Measurements from ENCODE around the gene FTHL17. TPM values are rescaled to one million over a fixed set of nuclear protein-coding genes. Genes with fewer than 3 reads are reported as not detected.

The FTHL17 gene
- total RNA-seq, 2 donors from 2014 or later: not detected

DNA sequence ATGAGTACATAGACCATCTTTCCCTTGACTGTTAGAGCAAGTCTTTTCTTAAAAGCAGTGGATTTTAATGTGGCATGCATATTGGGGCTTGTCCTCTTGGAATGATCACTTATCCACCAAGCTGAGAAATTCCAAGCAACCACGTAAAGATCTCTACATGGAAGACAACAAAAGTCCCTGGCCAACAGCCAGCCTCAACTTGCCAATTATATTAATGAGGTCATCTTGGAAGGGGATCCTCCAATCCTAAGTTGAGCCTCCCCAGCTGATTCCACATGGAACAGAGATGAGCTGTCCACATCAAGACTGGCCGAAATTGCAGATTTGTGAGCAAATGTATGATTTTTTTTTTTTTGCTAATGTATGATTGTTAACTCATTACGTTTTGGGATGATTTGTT, 20.6 kb upstream of the FTHL17 start:
- DNase-seq (ENCODE audit: low spot score): no peak
- TF ChIP-seq, protein P1, sequence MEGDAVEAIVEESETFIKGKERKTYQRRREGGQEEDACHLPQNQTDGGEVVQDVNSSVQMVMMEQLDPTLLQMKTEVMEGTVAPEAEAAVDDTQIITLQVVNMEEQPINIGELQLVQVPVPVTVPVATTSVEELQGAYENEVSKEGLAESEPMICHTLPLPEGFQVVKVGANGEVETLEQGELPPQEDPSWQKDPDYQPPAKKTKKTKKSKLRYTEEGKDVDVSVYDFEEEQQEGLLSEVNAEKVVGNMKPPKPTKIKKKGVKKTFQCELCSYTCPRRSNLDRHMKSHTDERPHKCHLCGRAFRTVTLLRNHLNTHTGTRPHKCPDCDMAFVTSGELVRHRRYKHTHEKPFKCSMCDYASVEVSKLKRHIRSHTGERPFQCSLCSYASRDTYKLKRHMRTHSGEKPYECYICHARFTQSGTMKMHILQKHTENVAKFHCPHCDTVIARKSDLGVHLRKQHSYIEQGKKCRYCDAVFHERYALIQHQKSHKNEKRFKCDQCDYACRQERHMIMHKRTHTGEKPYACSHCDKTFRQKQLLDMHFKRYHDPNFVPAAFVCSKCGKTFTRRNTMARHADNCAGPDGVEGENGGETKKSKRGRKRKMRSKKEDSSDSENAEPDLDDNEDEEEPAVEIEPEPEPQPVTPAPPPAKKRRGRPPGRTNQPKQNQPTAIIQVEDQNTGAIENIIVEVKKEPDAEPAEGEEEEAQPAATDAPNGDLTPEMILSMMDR (IDR thresholded peaks at IDR 0.05): no peak
- no peak overlapping the region for H3K27ac ChIP-seq
- no peaks in the 10 kb centered on the region for H3K27me3 ChIP-seq (replicated peaks; ENCODE audit: insufficient read depth)
- ATAC-seq (ENCODE audit: insufficient number of reproducible peaks, low FRiP score, low read depth): no peak
- H3K4me1 ChIP-seq (ENCODE audit: control insufficient read depth in 1 of 2, low read depth in 2 of 2): no peaks in the 10 kb centered on the region
- no peak overlapping the region for H3K4me3 ChIP-seq
- no peaks in the 10 kb centered on the region for H3K36me3 ChIP-seq
- H3K9me3 ChIP-seq: no peaks in the 10 kb centered on the region

DNA sequence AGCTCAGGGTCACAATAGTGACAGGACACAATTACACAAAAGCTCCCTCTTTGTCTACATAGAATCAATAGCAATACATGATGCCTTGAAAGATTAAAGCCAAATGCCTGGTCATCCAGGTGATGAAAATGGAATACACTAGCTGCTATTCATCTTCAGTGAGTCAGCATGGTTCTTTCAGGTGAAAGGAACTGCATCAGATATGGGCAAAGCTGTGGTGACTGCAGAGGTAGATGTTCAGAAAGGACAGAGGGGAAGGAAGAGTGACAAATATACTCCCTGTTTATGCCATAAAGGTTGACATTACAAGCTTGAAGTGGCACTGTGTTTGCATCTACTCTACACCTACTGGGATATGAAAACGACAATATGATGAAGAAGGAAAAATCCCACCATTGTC, 20.0 kb upstream of the FTHL17 start:
- no peaks in the 10 kb centered on the region for H3K9me3 ChIP-seq
- no peak overlapping the region for H3K27ac ChIP-seq
- TF ChIP-seq, protein P1 (IDR thresholded peaks at IDR 0.05): no peak
- DNase-seq (ENCODE audit: low spot score) (no peak), ATAC-seq (ENCODE audit: insufficient number of reproducible peaks, low FRiP score, low read depth) (no peak)
- H3K36me3 ChIP-seq: no peaks in the 10 kb centered on the region
- H3K4me1 ChIP-seq (ENCODE audit: control insufficient read depth in 1 of 2, low read depth in 2 of 2): no peaks in the 10 kb centered on the region
- H3K27me3 ChIP-seq (replicated peaks; ENCODE audit: insufficient read depth): no peaks in the 10 kb centered on the region
- no peak overlapping the region for H3K4me3 ChIP-seq

DNA sequence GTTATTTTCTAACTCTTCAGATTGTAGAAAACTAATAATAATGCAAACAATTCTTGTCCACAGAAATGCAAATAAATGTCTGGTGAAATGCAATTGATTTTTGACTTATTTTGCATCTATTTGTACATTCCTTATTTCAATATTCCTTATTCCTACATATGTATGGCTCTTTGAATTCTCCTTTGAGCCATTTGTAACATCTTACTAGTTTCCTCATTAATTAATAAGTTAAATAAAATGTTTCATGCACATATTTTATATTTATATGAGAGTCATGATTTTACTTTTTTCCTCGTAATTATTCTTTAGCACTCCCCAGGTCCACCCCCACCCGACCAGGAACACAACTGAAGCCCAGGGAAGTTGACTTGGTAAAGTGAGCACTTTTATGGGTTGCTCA, 2.7 kb upstream of the FTHL17 start:
- H3K27ac ChIP-seq: no peak overlapping the region
- TF ChIP-seq, protein P1 (IDR thresholded peaks at IDR 0.05): no peak
- H3K4me3 ChIP-seq: no peak overlapping the region
- no peak for ATAC-seq (ENCODE audit: insufficient number of reproducible peaks, low FRiP score, low read depth)
- H3K36me3 ChIP-seq: no peaks in the 10 kb centered on the region
- no peaks in the 10 kb centered on the region for H3K9me3 ChIP-seq
- no peak for DNase-seq (ENCODE audit: low spot score)
- no peaks in the 10 kb centered on the region for H3K27me3 ChIP-seq (replicated peaks; ENCODE audit: insufficient read depth)
- H3K4me1 ChIP-seq (ENCODE audit: control insufficient read depth in 1 of 2, low read depth in 2 of 2): no peaks in the 10 kb centered on the region

DNA sequence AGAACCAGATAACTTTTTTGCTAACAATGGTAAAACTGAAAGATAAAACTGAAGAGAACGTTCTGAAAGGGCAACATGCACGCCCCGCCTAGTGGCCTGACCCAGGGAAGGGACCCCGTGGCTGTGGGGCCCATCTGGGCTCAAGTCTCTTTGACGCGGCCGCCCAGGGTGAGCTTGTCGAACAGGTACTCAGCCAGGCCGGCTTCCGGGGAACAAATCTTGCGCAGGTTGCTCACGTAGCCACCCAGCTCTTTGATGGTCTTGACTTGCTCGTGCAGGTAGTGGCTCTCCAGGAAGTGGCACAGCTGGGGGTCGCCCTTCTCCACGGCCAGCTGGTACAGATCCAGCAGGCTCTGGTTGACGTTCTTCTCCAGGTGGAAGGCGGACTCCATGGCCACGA, 579 bp downstream of the FTHL17 start:
- no peak for DNase-seq (ENCODE audit: low spot score)

DNA sequence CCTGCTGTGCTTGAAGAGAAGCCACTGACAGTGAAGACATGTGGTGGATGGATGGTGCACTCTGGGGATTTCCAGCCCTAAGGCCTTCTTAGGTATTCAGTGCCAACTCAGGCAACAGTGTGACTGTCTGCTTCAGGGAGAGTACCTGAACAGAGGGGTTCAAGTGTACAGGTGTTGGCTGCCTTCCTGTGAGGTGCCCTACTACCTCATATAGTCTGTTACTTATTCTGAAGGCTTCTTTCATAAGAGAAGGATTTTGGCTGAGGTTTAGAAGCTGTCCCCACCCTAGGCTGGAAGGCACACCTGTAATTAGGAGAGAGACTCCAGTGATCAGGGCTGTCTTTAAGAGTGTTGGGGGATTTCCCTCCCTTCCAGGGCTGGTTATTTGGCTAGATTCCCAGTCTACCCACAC, 1.8 kb downstream of the FTHL17 start:
- Histone ChIP-seq H3K27ac (no peak overlapping the region), H3K4me3 (no peak overlapping the region), H3K4me1 (ENCODE audit: control insufficient read depth in 1 of 2, low read depth in 2 of 2) (no peaks in the 10 kb centered on the region), H3K27me3 (replicated peaks; ENCODE audit: insufficient read depth) (no peaks in the 10 kb centered on the region), H3K9me3 (no peaks in the 10 kb centered on the region), H3K36me3 (no peaks in the 10 kb centered on the region)
- TF ChIP-seq, protein P1 (IDR thresholded peaks at IDR 0.05): no peak
- ATAC-seq (ENCODE audit: insufficient number of reproducible peaks, low FRiP score, low read depth): no peak
- no peak for DNase-seq (ENCODE audit: low spot score)

More for the DNA sequence above, 579 bp downstream of the FTHL17 start:
- H3K27ac ChIP-seq: no peak overlapping the region
- no peaks in the 10 kb centered on the region for H3K9me3 ChIP-seq
- TF ChIP-seq, protein P1 (IDR thresholded peaks at IDR 0.05): no peak
- no peaks in the 10 kb centered on the region for H3K27me3 ChIP-seq (replicated peaks; ENCODE audit: insufficient read depth)
- no peak overlapping the region for H3K4me3 ChIP-seq
- no peaks in the 10 kb centered on the region for H3K4me1 ChIP-seq (ENCODE audit: control insufficient read depth in 1 of 2, low read depth in 2 of 2)
- H3K36me3 ChIP-seq: no peaks in the 10 kb centered on the region
- ATAC-seq (ENCODE audit: insufficient number of reproducible peaks, low FRiP score, low read depth): no peak
